GM18519 (cell line): Measurements from ENCODE around the gene GLYATL3.

ENCODE experiments used
- ATAC-seq: cut with Tn5 transposase; IDR thresholded peaks from one replicate; pipeline ENCODE4 v1.9.1; 2021; ENCODE audit warnings: mild to moderate bottlenecking, moderate library complexity; ENCODE audit not compliant: unreplicated experiment, low FRiP score

Gene GLYATL3

GRCh38 chr6:49543087-49543858, 43.5 kb downstream of the GLYATL3 start:
- ATAC-seq: no peak

- no peak for ATAC-seq
Measured at GRCh38 chr6:49546331-49546730, 46.6 kb downstream of the GLYATL3 start.

GRCh38 chr6:49548613-49549304, 49.0 kb downstream of the GLYATL3 start:
- no peak for ATAC-seq

GRCh38 chr6:49549691-49550491, 50.2 kb downstream of the GLYATL3 start:
- ATAC-seq: no peak

GRCh38 chr6:49550492-49551077, 50.9 kb downstream of the GLYATL3 start, which contains the start of gene C6orf141:
TSS of gene C6orf141 (plus strand) at chr6:49550668. CDS start at chr6:49550793, 125 bp downstream.
- ATAC-seq: peak; percentile 64

GRCh38 chr6:49551078-49551865, 51.5 kb downstream of the GLYATL3 start:
- peak; percentile 24 for ATAC-seq

GRCh38 chr6:49551866-49552129, 52.1 kb downstream of the GLYATL3 start:
- peak; percentile 39 for ATAC-seq

GRCh38 chr6:49552596-49552995, 52.9 kb downstream of the GLYATL3 start:
- no peak for ATAC-seq

- no peak for ATAC-seq
Measured at GRCh38 chr6:49553384-49553783, 53.7 kb downstream of the GLYATL3 start.

- no peak for ATAC-seq
Measured at GRCh38 chr6:49555951-49556350, 56.2 kb downstream of the GLYATL3 start.

GRCh38 chr6:49556429-49556837, 56.7 kb downstream of the GLYATL3 start:
- no peak for ATAC-seq

- ATAC-seq: no peak
Measured at GRCh38 chr6:49557177-49557576, 57.5 kb downstream of the GLYATL3 start.

- no peak for ATAC-seq
Measured at GRCh38 chr6:49558238-49558637, 58.5 kb downstream of the GLYATL3 start.

GRCh38 chr6:49563006-49563886, 63.5 kb downstream of the GLYATL3 start:
- ATAC-seq: no peak

GRCh38 chr6:49564552-49564951, 64.8 kb downstream of the GLYATL3 start:
- ATAC-seq: no peak

GRCh38 chr6:49565261-49565660, 65.5 kb downstream of the GLYATL3 start:
- no peak for ATAC-seq

GRCh38 chr6:49565855-49566254, 66.1 kb downstream of the GLYATL3 start:
- ATAC-seq: no peak

- no peak for ATAC-seq
Measured at GRCh38 chr6:49570474-49571079, 70.9 kb downstream of the GLYATL3 start.

- no peak for ATAC-seq
Measured at GRCh38 chr6:49576618-49577017, 76.9 kb downstream of the GLYATL3 start.
